ENCODE results near the gene SEZ6L2.

DNA sequence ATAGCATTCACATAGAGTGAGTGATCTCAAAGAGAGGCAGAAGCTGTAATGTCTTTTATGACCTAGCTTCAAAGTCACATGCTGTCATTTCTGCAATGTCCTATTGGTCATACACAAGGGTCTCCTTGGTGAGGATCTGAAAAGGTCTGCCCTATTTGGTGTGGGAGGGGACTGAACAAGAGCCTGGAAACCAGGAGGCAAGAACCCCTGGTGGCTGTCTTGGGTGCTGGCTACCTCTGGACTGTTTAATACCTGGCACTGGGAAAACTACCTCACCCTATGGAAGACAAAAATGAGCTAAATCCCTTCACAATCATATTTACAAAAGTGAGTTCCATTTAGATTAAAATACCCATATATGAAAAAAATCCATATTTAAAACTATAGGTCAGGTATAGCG is 17.6 kb upstream of the SEZ6L2 start:
- TF ChIP-seq CEBPB (IDR thresholded peaks at IDR 0.05), result no peak
- TF ChIP-seq REST (IDR thresholded peaks at IDR 0.05; ENCODE audit: low read depth), result no peak
- TF ChIP-seq, protein P1, sequence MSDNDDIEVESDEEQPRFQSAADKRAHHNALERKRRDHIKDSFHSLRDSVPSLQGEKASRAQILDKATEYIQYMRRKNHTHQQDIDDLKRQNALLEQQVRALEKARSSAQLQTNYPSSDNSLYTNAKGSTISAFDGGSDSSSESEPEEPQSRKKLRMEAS (IDR thresholded peaks at IDR 0.05), result no peak
- no peak for TF ChIP-seq YY1 (IDR thresholded peaks at IDR 0.05; ENCODE audit: low read depth)
- TF ChIP-seq RAD21 (IDR thresholded peaks at IDR 0.05; ENCODE audit: low read depth), result no peak
- no peak for TF ChIP-seq ZBTB7A (IDR thresholded peaks at IDR 0.05; ENCODE audit: low read depth)
- TF ChIP-seq TEAD4 (IDR thresholded peaks at IDR 0.05), result no peak
